Left ventricle myocardium inferior (tissue), 1 donor: ENCODE results near the gene ACP4. TPM values are rescaled to one million over a fixed set of nuclear protein-coding genes. Genes with fewer than 3 reads are reported as not detected.

Experiments
- DNase-seq: peaks from one replicate; pipeline ENCODE4 v3.0.0-alpha.2; 2020
- H3K27ac ChIP-seq: fragments of 200-600 bp; replicated peaks from 2 replicates; pipeline ENCODE4 v1.8.0; 2021
- H3K27me3 ChIP-seq: fragments of 200-600 bp; 2 replicates; pipeline ENCODE4 v1.8.0; 2021; ENCODE audit warnings: low read depth
- H3K36me3 ChIP-seq: fragments of 200-600 bp; 2 replicates; pipeline ENCODE4 v1.8.0; 2021
- H3K4me1 ChIP-seq: fragments of 200-600 bp; 2 replicates; pipeline ENCODE4 v1.8.0; 2021
- H3K4me3 ChIP-seq: fragments of 200-600 bp; 2 replicates; pipeline ENCODE4 v1.8.0; 2021; ENCODE audit warnings: mild to moderate bottlenecking, moderate library complexity
- H3K9me3 ChIP-seq: fragments of 200-600 bp; replicated peaks from 2 replicates; pipeline ENCODE4 v1.8.0; 2021
- intact Hi-C: fragments of 100-400 bp; cut with micrococcal nuclease; formaldehyde crosslinking; loops from one replicate; pipeline ENCODE4 v1.11.0; 2022
- total RNA-seq: library from RNA; stranded (reverse); fragmentation: NEBNext Ultra II Directional; extraction: Animal tissue kit (Norgen Biotek cat#: 25700); gene quantifications from one replicate; pipeline ENCODE4 v1.2.1, GENCODE V29; 2021
- TF ChIP-seq, protein P1 (sequence below): fragments of 200-600 bp; IDR thresholded peaks from 2 replicates; pipeline ENCODE4 v1.8.0; 2021; ENCODE audit warnings: antibody characterized with exemption, mild to moderate bottlenecking, borderline replicate concordance
- donor health status: DM: no; HTN: yes; CAD: no; lungs with severe emphysema.

The ACP4 gene
- total RNA-seq, 1 donor from 2014 or later = not detected

GRCh38 chr19:50822661-50823208 is 32.5 kb downstream of the ACP4 start:
- peaks cover 99% of the 10 kb centered on the region for H3K27me3 ChIP-seq
- DNase-seq = no peak
- no peak overlapping the region for H3K4me3 ChIP-seq
- H3K27ac ChIP-seq = no peak overlapping the region
- intact Hi-C loops = no loop called here
- H3K36me3 ChIP-seq = no peaks in the 10 kb centered on the region
- H3K4me1 ChIP-seq = peaks cover 19% of the 10 kb centered on the region
- TF ChIP-seq, protein P1, sequence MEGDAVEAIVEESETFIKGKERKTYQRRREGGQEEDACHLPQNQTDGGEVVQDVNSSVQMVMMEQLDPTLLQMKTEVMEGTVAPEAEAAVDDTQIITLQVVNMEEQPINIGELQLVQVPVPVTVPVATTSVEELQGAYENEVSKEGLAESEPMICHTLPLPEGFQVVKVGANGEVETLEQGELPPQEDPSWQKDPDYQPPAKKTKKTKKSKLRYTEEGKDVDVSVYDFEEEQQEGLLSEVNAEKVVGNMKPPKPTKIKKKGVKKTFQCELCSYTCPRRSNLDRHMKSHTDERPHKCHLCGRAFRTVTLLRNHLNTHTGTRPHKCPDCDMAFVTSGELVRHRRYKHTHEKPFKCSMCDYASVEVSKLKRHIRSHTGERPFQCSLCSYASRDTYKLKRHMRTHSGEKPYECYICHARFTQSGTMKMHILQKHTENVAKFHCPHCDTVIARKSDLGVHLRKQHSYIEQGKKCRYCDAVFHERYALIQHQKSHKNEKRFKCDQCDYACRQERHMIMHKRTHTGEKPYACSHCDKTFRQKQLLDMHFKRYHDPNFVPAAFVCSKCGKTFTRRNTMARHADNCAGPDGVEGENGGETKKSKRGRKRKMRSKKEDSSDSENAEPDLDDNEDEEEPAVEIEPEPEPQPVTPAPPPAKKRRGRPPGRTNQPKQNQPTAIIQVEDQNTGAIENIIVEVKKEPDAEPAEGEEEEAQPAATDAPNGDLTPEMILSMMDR = no peak
- H3K9me3 ChIP-seq = no peaks in the 10 kb centered on the region

DNA sequence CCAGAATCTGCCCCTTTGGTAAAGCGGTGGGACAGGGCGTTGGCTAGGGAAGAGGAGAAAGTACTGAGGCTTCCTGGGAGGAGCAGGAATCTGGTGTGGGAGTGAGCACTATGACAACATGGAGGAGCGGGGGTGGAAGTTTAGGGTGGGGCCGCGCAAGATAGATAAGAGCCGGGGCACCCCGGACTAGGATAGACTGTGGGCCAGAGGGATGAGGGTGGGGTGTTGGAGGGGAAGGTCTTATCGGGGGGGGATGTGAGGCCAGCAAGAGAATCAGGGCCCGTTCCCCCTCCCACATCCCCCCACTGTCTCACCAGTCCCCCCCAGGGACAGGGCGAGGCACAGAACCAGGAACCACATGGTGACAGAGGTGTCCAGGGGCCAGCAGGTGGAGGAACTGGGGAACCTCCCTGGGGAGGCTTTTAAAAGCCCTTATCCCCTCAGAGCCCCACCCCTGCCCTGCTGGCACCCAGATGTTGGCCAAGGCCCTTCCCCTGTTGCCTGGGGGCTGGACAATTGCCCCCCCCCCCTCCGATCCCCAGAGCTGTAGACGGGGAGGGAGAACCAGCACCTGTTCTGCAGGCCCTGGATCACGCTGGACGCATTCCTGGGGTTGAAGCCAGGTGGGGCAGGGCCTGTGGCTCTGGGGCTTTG is 33.3 kb downstream of the ACP4 start, which contains the start of gene KLK1:
Gene KLK1, minus strand, starts transcription at position 399 of the 654 bp plus-strand sequence. Its CDS starts 39 bp downstream, at position 360.
- H3K27ac ChIP-seq = no peak within 1 kb of the TSS
- H3K4me1 ChIP-seq = peaks cover 12% of the 10 kb centered on the region
- intact Hi-C loops = no loop called here
- no peak within 1 kb of the TSS for H3K4me3 ChIP-seq
- H3K27me3 ChIP-seq = peaks cover 99% of the 10 kb centered on the region
- no peak for DNase-seq
- TF ChIP-seq, protein P1 = no peak
- no peaks in the 10 kb centered on the region for H3K36me3 ChIP-seq
- no peaks in the 10 kb centered on the region for H3K9me3 ChIP-seq

DNA sequence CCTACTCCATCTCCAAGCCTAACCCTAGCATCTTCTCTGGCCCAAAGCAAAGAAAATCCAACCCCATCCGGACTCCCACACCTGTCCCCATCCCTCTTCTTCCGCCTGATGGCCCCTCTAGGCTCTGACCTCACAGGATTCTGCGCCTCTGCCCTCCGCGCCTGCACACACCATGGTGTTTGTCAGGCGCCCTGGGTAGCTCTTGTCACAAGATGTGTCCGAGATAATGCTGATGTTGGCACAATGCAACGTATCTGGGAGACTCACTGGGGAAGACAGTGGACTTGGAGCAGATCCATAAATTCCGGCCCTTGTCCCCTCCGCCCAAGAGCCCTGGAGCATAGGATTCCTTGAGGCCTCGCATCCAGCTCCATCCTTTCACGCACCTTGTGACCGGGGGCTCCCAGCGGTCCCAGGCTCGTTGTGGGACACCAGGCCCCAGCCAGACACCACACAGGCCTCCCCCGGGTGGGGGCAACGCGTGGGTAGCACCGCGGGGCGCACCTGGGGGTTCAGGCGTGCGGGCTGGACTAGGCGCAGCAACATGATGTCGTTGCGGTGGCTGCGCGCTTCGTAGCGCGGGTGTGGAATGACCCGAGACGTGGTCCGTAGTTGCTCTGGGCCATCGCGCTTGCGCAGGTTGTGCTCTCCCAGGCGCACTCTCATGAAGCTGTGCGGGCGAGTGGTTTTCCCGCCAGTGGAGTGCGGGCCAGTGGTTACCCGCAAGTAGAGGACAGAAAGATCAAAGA is 36.5 kb downstream of the ACP4 start:
- no peaks in the 10 kb centered on the region for H3K9me3 ChIP-seq
- H3K4me3 ChIP-seq = no peak overlapping the region
- TF ChIP-seq, protein P1 = no peak
- H3K36me3 ChIP-seq = no peaks in the 10 kb centered on the region
- no peak overlapping the region for H3K27ac ChIP-seq
- intact Hi-C loops = no loop called here
- H3K27me3 ChIP-seq = peaks cover 95% of the 10 kb centered on the region
- DNase-seq = no peak
- H3K4me1 ChIP-seq = no peaks in the 10 kb centered on the region

- Histone ChIP-seq H3K4me3 (no peak overlapping the region), H3K4me1 (no peaks in the 10 kb centered on the region), H3K27me3 (peaks cover 94% of the 10 kb centered on the region), H3K27ac (no peak overlapping the region), H3K36me3 (no peaks in the 10 kb centered on the region), H3K9me3 (no peaks in the 10 kb centered on the region)
- TF ChIP-seq, protein P1 = no peak
- DNase-seq = no peak
- intact Hi-C loops = no loop called here
Observed at GRCh38 chr19:50827476-50827875, 37.3 kb downstream of the ACP4 start.

- H3K36me3 ChIP-seq = no peaks in the 10 kb centered on the region
- TF ChIP-seq, protein P1 = no peak
- no peak overlapping the region for H3K4me3 ChIP-seq
- intact Hi-C loops = no loop called here
- H3K27me3 ChIP-seq = peaks cover 93% of the 10 kb centered on the region
- no peak overlapping the region for H3K27ac ChIP-seq
- H3K4me1 ChIP-seq = no peaks in the 10 kb centered on the region
- H3K9me3 ChIP-seq = no peaks in the 10 kb centered on the region
- DNase-seq = no peak
Observed at GRCh38 chr19:50829801-50830200, 39.6 kb downstream of the ACP4 start.
